Activated T-helper 1 cell treated with anti-CD3 and anti-CD28 coated beads, Interleukin-12 subunit alpha, Interleukin-12 subunit beta, Interleukin-2, Interleukin-4 antibody, amounts not matched to agents 30 ng/mL and 10 ng/mL and 1 ng/mL, durations not matched to agents 14 hours and 24 hours and 36 hours (primary cell): ENCODE measurements around the gene ZNF423. TPM values are rescaled to one million over a fixed set of nuclear protein-coding genes. Genes with fewer than 3 reads are reported as not detected.

Source experiments
- DNase-seq: peaks from one replicate; pipeline ENCODE4 v3.0.0; 2021; ENCODE audit warnings: low spot score
- H3K27ac Mint-ChIP-seq: one replicate; pipeline ENCODE4 v1.8.0; 2021; ENCODE audit warnings: mild to moderate bottlenecking, mixed read lengths
- H3K27me3 Mint-ChIP-seq: one replicate; pipeline ENCODE4 v1.8.0; 2022; ENCODE audit warnings: mild to moderate bottlenecking, moderate library complexity, mixed read lengths; ENCODE audit not compliant: insufficient read depth
- H3K36me3 Mint-ChIP-seq: one replicate; pipeline ENCODE4 v1.8.0; 2021; ENCODE audit warnings: low read depth, mixed read lengths
- H3K4me1 Mint-ChIP-seq: one replicate; pipeline ENCODE4 v1.8.0; 2021; ENCODE audit warnings: low read depth, mixed read lengths
- H3K4me3 Mint-ChIP-seq: one replicate; pipeline ENCODE4 v1.8.0; 2021; ENCODE audit warnings: mild to moderate bottlenecking, moderate library complexity, mixed read lengths
- H3K9me3 Mint-ChIP-seq: one replicate; pipeline ENCODE4 v1.8.0; 2021; ENCODE audit warnings: mixed read lengths
- intact Hi-C: fragments of 100-400 bp; cut with micrococcal nuclease; formaldehyde crosslinking; loops from one replicate; pipeline ENCODE4 v1.15.1; 2024
- total RNA-seq: library from RNA; stranded (reverse); gene quantifications from 2 replicates; pipeline ENCODE4 v1.2.3, GENCODE V29; 2022

Gene ZNF423
- total RNA-seq, 1 donor from 2014 or later, result not detected

- Mint-ChIP-seq H3K27me3 (peaks cover 20% of the 10 kb centered on the region), H3K4me1 (no peaks in the 10 kb centered on the region), H3K36me3 (no peaks in the 10 kb centered on the region), H3K4me3 (no peak overlapping the region), H3K9me3 (no peaks in the 10 kb centered on the region), H3K27ac (no peak overlapping the region)
- DNase-seq, result no peak
- intact Hi-C loops, result no loop called here
Measured at GRCh38 chr16:49755716-49756505, 100.0 kb downstream of the ZNF423 start.

DNA sequence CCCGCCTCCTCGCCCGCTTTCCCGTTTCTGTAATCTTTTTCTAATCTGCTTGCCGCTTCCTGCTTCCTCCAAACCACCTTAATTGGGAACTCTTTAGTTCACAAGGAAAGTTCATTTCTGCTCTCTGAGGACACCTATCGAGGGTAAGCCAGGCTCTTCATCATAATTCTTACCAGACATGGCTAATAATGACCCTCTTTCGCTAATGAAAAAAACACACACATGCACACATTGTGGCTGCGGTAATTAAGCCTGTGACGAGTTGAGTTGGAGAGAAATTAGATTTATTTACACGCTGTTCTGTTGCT is 100.6 kb downstream of the ZNF423 start:
- no peaks in the 10 kb centered on the region for H3K4me1 Mint-ChIP-seq
- H3K27me3 Mint-ChIP-seq, result peaks cover 20% of the 10 kb centered on the region
- H3K27ac Mint-ChIP-seq, result no peak overlapping the region
- no peaks in the 10 kb centered on the region for H3K9me3 Mint-ChIP-seq
- DNase-seq, result no peak
- H3K36me3 Mint-ChIP-seq, result no peaks in the 10 kb centered on the region
- H3K4me3 Mint-ChIP-seq, result no peak overlapping the region
- intact Hi-C loops, result no loop called here

GRCh38 chr16:49754495-49755312 is 101.2 kb downstream of the ZNF423 start:
- no peaks in the 10 kb centered on the region for H3K36me3 Mint-ChIP-seq
- DNase-seq, result no peak
- H3K27ac Mint-ChIP-seq, result no peak overlapping the region
- no peak overlapping the region for H3K4me3 Mint-ChIP-seq
- no peaks in the 10 kb centered on the region for H3K4me1 Mint-ChIP-seq
- H3K27me3 Mint-ChIP-seq, result peaks cover 20% of the 10 kb centered on the region
- no peaks in the 10 kb centered on the region for H3K9me3 Mint-ChIP-seq
- intact Hi-C loops, result no loop called here

GRCh38 chr16:49750341-49751000 is 105.4 kb downstream of the ZNF423 start:
- no peak for DNase-seq
- intact Hi-C loops, result no loop called here
- Mint-ChIP-seq H3K27me3 (peaks cover 17% of the 10 kb centered on the region), H3K27ac (no peak overlapping the region), H3K4me1 (no peaks in the 10 kb centered on the region), H3K4me3 (no peak overlapping the region), H3K9me3 (no peaks in the 10 kb centered on the region), H3K36me3 (no peaks in the 10 kb centered on the region)

DNA sequence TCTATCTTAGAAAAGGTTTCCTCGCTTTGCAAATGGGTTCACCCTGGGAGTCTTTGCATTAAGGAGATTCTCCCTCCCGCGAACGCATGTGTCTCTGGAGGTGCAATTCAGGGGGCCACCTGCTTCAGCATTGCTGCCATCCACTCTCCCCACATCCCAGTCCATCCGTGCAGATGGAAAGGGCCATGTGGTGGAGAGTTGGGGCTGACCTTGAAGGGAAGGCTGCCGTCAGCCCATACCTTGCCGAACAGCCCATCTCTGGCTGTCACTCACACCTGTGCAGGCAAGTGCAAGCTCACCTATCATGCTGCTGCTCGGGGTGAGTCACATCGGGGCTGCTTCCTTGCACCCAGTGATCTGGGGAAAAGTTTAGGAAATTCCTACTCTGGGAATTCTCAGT is 106.1 kb downstream of the ZNF423 start:
- Mint-ChIP-seq H3K4me1 (no peaks in the 10 kb centered on the region), H3K27me3 (peaks cover 11% of the 10 kb centered on the region), H3K36me3 (no peaks in the 10 kb centered on the region), H3K9me3 (no peaks in the 10 kb centered on the region), H3K27ac (no peak overlapping the region), H3K4me3 (no peak overlapping the region)
- intact Hi-C loops, result no loop called here
- DNase-seq, result no peak

DNA sequence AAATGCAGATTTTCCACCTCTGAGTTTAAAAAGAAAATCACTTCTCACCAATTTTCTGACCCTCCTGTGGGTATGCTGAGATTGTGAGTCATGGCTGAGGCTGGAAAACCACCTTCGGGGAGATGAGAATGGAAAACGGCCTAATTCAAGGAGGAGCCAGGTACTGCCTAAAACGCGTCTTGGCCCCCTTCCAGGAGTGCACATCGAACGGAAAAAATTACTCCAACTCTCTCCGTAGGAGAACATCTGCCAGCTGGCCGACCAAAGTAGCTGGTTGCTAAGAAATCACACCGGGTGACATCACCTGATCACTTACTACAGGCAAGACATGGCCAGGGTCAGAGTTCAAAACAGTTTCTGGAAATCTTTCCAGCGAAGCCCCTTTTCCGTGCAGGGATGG is 107.6 kb downstream of the ZNF423 start:
- no peak for DNase-seq
- H3K9me3 Mint-ChIP-seq, result no peaks in the 10 kb centered on the region
- H3K27ac Mint-ChIP-seq, result no peak overlapping the region

DNA sequence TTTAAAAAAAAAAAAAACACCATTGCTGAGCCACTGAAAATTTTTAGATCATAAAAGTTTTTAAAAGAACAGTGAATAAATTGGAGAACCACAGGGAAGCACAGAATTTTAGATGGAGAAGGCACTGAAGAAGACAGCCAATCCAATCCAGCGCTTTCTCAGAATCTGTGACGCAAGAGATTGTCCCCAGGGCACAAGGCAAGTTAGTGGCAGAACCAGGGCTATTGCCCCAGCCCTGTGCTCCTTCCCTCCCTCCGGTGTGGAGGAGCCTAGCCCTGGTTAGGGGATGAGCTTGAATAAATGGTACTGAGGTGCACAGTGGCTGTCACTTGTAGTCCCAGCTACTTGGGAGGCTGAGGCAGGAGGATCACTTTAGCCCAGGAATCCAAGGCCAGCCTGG is 108.3 kb downstream of the ZNF423 start:
- no peak for DNase-seq
- no peak overlapping the region for H3K27ac Mint-ChIP-seq
- no peaks in the 10 kb centered on the region for H3K9me3 Mint-ChIP-seq
- H3K27me3 Mint-ChIP-seq, result no peaks in the 10 kb centered on the region
- no peaks in the 10 kb centered on the region for H3K36me3 Mint-ChIP-seq
- H3K4me1 Mint-ChIP-seq, result no peaks in the 10 kb centered on the region
- intact Hi-C loops, result no loop called here
- no peak overlapping the region for H3K4me3 Mint-ChIP-seq

More for the DNA sequence above, 107.6 kb downstream of the ZNF423 start:
- Mint-ChIP-seq H3K27me3 (no peaks in the 10 kb centered on the region), H3K36me3 (no peaks in the 10 kb centered on the region), H3K4me1 (no peaks in the 10 kb centered on the region), H3K4me3 (no peak overlapping the region)
- intact Hi-C loops, result no loop called here

GRCh38 chr16:49746545-49746944 is 109.4 kb downstream of the ZNF423 start:
- no peak overlapping the region for H3K4me3 Mint-ChIP-seq
- no peaks in the 10 kb centered on the region for H3K36me3 Mint-ChIP-seq
- intact Hi-C loops, result no loop called here
- DNase-seq, result no peak
- no peaks in the 10 kb centered on the region for H3K4me1 Mint-ChIP-seq
- H3K27me3 Mint-ChIP-seq, result no peaks in the 10 kb centered on the region
- no peaks in the 10 kb centered on the region for H3K9me3 Mint-ChIP-seq
- H3K27ac Mint-ChIP-seq, result no peak overlapping the region

GRCh38 chr16:49745311-49745747 is 110.6 kb downstream of the ZNF423 start:
- Mint-ChIP-seq H3K36me3 (no peaks in the 10 kb centered on the region), H3K4me3 (no peak overlapping the region), H3K4me1 (no peaks in the 10 kb centered on the region), H3K27me3 (no peaks in the 10 kb centered on the region), H3K9me3 (no peaks in the 10 kb centered on the region), H3K27ac (no peak overlapping the region)
- intact Hi-C loops, result no loop called here
- DNase-seq, result no peak

DNA sequence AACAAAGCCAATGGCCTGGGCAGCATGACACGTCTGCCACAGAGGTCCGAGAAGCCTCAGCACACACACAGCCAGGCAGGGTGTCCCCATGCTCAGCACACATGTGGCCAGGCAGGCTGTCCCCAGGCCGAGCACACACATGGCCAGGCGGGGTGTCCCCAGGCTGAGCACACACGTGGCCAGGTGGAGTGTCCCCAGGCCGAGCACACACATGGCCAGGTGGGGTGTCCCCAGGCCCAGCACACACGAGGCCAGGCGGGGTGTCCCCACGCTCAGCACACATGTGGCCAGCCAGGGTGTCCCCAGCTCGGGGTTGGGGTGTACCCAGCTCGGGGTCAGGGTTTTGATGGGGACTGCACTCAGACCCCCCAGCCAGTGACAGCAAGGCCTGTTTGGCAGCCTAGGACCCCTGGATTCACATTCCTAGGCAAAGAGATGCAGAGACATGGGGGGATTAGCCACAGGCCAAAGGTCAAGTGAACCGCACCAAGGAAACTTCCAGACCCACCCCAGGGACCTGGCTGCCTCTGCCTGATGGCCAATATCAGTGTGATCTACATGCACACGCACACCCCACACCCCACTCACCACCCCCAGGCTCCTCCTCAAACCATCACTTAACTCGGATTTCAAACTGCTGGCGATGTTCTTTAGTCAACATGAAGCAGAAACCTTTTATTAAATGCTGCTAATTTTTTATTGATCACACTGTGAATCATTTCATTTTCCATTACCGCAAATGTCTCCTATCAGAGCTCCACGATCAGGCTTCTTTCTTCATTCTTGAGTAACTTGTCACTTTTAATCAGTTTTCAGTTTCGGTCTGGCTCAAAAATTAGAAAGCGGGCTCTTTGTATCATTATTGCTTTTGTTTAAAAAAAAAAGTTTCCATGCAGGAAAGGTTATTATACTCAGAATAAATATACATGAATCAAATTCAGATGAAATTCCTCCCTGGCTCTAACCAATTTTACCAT is 111.4 kb downstream of the ZNF423 start:
- intact Hi-C loops, result no loop called here
- H3K4me3 Mint-ChIP-seq, result no peak overlapping the region
- H3K27ac Mint-ChIP-seq, result no peak overlapping the region
- H3K4me1 Mint-ChIP-seq, result no peaks in the 10 kb centered on the region
- no peaks in the 10 kb centered on the region for H3K27me3 Mint-ChIP-seq
- no peak for DNase-seq
- H3K36me3 Mint-ChIP-seq, result no peaks in the 10 kb centered on the region
- no peaks in the 10 kb centered on the region for H3K9me3 Mint-ChIP-seq

DNA sequence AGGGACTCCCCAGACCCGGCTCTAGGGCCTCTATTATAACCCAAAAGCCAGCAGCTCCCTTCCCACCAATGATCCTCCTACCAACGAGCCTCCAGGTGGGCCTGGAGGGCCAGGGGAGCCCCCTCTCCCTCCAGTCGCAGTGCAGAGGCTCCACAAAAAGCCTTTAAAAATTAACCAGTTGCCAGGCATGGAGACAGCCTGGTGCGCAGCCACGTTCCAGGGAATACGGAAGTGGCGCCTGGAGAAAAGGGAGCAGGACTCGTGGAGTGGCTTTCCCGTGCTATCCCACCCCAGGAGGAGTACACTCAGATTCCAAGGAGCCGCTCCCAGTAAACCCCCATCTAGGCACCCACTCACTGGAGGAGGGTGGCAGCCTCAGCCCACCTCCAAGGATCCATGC is 112.3 kb downstream of the ZNF423 start:
- no peak for DNase-seq
- no peaks in the 10 kb centered on the region for H3K36me3 Mint-ChIP-seq
- H3K27ac Mint-ChIP-seq, result no peak overlapping the region
- no peaks in the 10 kb centered on the region for H3K4me1 Mint-ChIP-seq
- H3K9me3 Mint-ChIP-seq, result no peaks in the 10 kb centered on the region
- intact Hi-C loops, result no loop called here
- H3K27me3 Mint-ChIP-seq, result no peaks in the 10 kb centered on the region
- no peak overlapping the region for H3K4me3 Mint-ChIP-seq

- Mint-ChIP-seq H3K9me3 (no peaks in the 10 kb centered on the region), H3K36me3 (no peaks in the 10 kb centered on the region), H3K27ac (no peak overlapping the region), H3K4me3 (no peak overlapping the region), H3K4me1 (no peaks in the 10 kb centered on the region), H3K27me3 (no peaks in the 10 kb centered on the region)
- intact Hi-C loops, result no loop called here
- DNase-seq, result no peak
Measured at GRCh38 chr16:49743203-49743464, 112.8 kb downstream of the ZNF423 start.
